ENCODE results near the gene C16orf54.
A peak's percentile ranks its signal among the peaks of the same experiment; 100 is the strongest.
"Not testable (repeated sequence)": the region's sequence is repeated elsewhere in the genome, so short reads cannot be mapped to it uniquely, and the experiment has no call there.

The C16orf54 gene

DNA sequence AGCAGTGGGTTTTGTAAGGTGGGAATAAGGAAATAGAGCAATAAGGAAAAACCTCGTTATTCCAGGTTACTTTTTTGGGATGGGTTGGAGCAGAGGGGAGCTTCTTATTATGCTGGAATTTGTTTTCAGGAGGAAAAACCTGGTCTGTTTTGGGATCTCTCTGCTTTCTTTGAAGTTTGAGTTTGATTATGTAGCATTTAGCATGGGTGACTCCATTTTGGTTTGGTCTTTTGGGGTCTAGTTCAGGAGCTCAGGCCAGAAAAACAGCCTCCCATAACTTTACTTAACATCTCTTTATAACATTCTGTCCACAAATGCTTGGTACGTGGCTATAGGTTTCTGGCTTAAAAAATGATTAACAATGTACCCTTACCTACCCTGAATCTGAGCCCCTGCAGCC is 23.7 kb upstream of the C16orf54 start:
- no peak for DNase-seq (ENCODE audit: low spot score)

DNA sequence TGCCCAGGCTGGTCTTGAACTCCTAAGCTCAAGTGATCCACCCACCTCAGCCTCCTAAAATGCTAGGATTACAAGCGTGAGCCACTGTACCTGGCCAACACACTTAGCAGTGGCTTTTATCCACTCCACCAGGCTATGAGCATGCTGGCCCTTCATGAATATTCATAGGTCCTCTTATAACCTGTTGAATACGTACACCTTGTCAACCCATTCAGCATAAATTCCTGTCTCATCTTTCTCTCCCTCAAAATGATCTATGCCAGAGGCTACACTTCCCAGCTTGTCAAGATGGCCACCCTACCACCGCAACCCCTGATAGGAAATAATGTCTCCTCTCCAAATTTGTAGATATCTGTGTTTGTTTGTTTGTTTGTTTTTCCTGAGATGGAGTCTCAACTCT is 21.3 kb upstream of the C16orf54 start:
- no peak for DNase-seq (ENCODE audit: low spot score)

DNA sequence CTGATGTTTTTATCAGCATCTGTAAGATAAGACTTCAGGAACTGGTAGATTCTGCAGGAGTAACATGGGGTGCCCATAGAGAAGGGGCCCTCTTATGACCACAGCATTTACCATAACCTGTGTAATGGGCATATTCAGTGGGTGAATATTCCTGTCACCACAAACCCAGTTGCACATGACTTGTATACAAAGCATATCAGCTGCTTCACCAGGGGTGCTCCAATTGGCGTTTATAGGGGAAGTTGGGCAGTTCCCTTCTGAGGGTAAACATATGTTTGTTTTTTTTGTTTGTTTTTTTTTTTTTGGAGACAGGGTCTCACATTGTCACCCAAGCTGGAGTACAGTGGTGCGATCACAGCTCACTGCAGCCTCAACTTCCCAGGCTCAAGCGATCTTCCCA is 20.8 kb upstream of the C16orf54 start:
- DNase-seq (ENCODE audit: low spot score), result no peak

DNA sequence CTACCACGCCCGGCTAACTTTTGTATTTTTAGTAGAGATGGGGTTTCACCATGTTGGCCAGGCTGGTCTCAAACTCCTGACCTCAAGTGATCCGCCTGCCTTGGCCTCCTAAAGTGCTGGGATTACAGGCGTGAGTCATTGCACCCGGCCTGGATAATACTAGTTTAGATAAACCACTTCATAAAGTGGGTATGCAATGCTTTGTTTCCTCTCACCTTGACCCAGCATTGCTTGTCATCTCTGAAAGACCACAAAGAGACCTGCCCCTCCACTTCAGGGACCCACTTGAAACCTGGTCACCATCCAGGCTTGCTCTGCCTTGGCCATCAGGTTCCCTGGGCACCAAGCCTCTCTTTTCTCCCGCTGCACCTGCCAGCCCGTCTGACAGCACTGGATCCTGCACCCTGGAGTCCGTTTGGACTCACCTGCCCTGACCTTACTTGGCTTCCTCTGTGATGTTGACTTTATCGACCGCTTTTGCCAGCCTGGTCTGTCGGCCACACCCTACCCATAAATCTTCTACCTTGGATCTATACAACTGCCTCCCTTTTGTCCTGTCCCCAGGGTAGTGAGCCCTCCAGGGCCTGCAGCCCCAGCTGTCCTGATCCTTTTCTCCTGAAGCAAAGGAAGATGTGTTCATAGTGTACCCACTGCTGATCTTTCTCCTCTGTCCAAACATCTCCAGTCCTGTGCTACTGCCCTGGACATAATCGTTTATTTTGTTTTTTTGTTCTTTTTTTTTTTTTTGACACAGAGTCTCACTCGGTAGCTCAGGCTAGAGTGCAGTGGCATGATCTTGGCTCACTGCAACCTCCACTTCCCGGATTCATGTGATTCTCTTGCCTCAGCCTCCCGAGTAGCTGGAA is 19.6 kb upstream of the C16orf54 start:
- no peak for DNase-seq (ENCODE audit: low spot score)

DNA sequence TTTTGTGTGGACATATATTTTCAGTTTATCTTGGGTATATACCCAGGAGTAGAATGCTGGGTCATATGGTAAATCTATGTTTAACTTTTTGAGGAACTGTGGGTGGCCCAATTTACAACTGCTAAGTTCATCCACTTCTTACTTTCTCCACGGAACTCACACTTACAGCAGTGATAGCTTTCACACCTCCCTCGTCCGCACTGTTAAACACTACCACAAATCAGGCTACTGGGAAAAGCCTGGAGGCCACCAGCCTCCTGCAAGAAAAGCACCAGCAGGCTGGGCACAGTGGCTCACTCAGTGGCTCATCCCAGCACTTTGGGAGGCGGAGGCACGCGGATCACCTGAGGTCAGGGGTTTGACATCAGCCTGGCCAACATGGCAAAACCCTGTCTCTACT is 17.5 kb upstream of the C16orf54 start:
- no peak for DNase-seq (ENCODE audit: low spot score)

DNA sequence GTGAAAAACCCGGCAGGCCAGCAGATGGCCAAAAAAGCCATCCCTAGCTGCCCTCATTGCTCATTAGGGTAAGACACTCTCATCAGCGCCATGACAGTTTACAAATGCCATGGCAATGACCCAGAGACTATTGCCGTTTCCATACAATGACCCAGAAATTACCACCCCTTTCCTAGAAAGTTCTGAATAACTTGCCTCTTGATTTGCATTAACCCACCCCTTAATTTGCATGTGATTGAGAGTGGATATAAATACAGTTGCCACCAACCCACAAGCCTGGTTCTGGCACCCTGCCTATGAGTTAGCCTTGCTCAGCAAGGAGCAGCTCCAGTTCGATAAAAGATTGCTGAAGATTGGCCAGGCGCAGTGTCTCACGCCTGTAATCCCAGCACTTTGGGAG is 16.1 kb upstream of the C16orf54 start:
- no peak for DNase-seq (ENCODE audit: low spot score)

DNA sequence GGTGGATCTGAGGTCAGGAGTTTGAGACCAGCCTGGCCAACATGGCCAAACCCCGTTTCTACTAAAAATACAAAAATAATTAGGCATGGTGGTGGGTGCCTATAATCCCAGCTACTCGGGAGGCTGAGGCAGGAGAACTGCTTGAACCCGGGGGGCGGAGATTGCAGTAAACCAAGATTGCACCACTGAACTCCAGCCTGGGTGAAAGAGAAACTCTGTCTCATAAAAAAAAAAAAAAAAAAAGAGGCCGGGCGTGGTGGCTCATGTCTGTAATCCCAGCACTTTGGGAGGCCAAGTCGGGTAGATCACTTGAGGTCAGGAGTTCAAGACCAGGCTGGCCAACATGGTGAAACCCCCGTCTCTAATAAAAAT is 15.5 kb upstream of the C16orf54 start:
- DNase-seq (ENCODE audit: low spot score), result not testable (repeated sequence)

DNA sequence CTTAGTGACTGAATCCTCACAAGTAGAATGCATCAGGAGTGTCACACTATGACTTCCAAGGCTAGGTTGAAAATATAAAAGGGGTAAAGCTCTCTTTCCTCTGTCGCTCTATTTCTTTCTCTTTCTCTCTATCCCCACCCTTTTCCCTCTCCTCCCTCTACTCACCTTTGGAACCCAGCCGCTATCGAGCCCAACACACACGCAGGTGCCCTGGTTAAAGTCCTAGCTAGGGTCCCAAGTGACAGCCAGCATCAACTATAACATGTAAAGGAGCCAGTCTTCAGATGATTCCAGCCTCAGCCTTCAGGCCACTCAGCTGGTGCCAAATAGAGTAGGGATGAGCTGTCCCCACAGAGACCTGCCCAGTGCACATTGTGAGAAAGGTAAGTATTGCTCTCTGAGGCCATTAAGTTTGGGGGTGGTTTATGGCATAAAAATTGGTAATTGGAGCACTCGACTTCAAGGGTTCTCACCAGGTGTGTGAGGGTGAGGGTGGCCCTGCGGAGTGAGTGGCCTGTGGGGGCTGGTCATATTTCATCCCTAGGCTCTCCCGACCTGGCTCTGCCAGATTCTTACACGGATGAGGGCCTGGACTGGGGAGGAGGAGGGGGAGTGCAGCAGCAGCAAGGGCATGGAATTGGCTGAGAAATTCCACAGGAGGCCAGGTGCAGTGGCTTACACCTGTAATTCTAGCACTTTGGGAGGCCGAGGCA is 14.9 kb upstream of the C16orf54 start:
- no peak for DNase-seq (ENCODE audit: low spot score)

DNA sequence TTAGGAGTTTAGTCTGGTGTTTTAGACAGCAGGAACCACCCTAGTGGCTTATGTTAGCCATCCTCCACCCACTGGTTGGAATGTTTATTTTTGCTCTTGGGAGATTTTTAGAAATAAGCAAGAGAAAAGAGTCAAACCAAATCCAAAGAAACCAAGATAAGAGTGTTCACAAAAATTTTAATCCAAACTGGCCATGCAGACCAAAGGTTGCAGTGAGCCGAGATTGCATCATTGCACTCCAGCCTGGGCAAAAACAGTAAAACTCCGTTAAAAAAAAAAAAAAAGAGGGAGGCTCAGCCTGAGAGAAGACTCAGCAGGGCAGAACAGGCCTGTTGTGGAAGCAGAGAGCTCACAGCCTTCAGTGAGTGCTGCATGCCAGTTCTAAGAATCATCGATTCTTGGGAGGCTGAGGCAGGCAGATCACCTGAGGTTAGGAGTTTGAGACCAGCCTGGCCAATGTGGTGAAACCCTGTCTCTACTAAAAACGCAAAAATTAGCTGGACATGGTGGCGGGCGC is 12.2 kb upstream of the C16orf54 start:
- peak; percentile 57 for DNase-seq (ENCODE audit: low spot score)

DNA sequence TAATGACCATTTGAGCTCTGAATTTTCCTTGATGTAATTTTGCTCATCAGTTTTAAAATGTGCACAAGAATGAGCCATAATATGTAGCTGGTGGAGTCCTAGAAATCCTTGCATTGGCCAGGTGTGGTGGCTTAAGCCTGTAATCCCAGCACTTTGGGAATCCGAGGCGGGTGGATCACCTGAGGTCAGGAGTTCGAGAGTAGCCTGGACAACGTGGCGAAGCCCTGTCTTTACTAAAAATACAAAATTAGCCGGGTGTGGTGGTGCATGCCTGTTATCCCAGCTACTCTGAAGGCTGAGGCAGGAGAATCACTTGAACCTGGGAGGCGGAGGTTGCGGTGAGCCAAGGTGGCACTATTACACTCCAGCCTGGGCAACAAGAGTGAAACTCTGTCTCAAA is 11.3 kb upstream of the C16orf54 start:
- DNase-seq (ENCODE audit: low spot score), result not testable (repeated sequence)

DNA sequence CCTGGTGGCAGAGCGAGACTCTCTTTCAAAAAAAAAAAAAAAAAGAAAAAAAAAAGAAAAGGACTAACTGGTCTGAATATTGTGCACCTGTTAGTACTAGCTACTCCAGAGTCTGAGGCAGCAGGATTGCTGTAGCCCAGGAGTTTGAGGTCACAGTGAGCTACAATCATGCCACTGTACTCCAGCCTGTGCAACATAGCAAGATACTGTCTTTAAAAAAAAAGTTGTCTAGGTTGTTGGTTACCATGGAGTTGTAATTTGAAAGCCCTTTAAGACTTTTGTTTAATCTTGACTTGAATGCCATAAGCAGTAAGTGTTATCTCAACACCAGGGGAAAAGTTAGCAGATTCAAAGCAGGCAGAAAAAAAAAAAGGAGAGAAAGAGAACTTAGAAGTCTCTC is 10.9 kb upstream of the C16orf54 start:
- DNase-seq (ENCODE audit: low spot score), result no peak

DNA sequence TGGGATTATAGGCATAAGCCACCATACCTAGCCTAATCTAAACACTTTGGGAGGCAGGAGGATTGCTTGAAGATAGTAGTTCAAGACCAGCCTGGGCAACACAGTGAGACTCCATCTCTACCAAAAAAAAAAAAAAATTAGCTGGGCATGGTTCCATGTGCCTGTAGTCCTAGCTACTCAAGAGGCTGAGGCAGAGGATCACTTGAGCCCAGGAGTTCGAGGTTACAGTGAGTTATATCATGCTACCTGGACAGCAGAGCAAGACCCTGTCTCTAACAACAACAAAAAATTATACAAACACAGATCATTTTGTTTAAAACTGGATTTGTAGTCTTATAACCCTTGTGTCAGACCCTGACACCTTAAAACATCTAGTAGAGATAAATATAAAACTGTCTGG is 7.7 kb upstream of the C16orf54 start:
- no peak for DNase-seq (ENCODE audit: low spot score)

DNA sequence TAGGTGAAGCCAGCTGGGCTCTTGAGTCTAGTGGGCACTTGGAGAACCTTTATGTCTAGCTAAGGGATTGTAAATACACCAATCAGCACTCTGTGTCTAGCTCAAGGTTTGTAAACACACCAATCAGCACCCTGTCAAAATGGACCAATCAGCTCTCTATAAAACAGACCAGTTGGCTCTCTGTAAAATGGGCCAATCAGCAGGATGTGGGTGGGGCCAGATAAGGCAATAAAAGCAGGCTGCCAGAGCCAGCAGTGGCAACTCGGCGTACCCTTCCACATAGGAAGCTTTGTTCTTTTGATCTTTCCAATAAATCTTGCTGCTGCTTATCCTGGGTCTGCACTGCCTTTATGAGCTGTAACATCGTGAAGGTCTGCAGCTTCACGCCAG is 3.0 kb upstream of the C16orf54 start:
- not testable (repeated sequence) for DNase-seq (ENCODE audit: low spot score)

DNA sequence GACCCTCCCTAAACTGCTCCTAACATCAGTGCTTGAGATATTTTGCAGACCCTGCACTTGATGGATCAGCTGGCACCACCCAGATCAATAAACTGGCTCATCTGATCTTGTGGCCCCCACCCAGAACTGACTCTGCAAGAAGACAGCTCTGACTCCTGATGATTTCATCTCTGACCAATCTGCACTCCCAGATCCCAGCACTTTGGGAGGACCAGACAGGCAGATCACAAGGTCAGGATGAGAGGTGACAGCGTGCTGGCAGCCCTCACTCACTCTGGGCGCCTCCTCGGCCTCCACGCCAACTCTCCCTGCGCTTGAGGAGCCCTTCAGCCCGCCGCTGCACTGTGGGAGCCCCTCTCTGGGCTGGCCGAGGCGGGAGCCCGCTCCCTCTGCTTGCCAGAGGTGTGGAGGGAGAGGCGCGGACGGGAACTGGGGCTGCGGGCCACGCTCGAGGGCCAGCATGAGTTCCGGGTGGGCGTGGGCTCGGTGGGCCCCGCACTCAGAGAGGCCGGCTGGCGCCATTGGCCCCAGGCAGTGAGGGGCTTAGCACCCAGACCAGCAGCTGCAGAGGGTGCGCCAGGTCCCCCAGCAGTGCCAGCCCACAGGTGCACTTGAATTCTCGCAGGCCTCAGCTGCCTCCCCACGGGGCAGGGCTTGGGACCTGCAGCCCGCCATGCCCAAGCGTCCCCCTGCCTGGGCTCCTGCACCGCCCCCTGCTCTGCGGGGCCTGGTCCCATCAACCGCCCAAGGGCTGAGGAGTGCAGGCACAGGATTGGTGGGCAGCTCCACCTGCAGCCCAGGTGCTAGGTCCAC is 2.4 kb upstream of the C16orf54 start:
- DNase-seq (ENCODE audit: low spot score), result no peak

DNA sequence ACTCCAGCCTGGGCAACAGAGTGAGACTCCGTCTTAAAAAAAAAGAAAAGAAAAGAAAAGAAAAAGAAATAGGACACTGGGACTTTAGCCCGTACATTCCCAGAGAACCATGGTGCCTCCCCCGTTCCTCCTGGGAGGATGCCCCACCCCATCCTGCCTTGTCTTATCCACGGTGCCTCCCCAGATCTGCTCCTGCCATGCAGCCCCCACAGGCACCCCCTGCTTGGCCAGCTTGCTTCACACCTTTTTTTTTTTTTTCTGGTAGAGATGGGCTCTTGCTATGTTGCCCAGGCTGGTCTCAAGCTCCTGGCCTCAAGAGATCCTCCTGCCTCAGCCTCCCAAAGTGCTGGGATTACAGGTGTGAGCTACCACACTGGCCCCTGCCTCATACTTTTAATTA is 728 bp upstream of the C16orf54 start:
- not testable (repeated sequence) for DNase-seq (ENCODE audit: low spot score)

DNA sequence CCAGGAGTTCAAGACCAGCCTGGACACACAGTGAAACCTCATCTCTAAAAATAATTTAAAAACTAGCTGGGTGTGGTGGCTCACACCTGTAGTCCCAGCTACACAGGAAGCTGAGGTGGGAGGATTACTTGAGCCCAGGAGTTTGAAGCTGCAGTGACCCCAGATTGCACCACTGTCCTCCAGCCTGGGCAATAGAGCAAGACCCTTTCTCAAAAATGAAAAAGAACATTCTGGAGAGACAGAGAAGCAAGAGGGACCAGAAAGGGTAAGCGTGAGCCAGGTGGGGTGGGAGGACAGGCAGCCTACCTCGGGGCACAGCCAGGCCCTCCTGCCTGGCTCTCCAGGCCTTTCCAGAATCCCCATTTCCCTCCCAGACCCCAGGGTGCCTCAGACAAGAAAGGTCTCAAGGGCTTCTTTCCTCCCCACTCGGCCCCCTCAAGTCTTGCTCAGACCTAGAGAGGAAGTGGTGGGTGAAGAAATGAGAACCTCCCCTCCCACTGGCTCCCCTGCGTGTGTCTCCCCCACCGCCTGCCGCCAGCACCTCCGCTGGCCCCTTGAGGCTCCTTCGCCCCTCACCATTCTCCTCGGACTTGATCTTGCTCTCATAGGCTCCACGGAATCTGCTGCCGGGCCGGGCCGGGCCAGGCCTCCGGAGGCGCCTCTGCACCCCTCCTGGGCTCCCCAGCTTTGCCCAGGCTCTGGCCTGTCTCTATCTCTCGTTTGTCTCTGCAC is 503 bp downstream of the C16orf54 start:
- no peak for DNase-seq (ENCODE audit: low spot score)

DNA sequence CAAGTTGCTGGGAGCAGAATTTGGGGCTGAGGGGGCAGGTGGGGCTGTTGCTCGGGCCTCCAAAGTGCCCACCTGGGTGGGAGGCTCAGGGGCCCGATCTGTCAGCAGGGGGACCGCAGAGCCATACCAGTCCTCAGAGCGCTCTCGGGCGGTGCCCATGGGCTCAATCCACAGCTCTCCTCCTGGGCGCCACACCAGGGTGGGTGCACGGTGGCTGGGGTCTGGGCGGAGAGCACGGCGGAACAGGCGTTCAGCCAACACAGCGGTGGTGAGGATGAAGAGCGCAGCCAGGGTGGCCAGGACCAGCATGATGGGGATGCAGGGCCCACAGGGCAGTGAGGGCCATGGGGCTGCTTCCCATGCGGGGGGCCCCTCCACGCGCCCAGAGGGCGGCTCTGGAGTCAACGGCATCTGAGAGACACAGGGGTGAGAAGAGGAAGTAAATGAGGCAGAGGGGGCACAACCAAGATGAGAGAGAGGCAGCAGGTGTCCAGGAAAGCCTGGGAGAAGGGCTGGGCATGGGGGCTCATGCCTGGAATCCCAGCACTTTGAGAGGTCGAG is 1.2 kb downstream of the C16orf54 start:
- no peak for DNase-seq (ENCODE audit: low spot score)

DNA sequence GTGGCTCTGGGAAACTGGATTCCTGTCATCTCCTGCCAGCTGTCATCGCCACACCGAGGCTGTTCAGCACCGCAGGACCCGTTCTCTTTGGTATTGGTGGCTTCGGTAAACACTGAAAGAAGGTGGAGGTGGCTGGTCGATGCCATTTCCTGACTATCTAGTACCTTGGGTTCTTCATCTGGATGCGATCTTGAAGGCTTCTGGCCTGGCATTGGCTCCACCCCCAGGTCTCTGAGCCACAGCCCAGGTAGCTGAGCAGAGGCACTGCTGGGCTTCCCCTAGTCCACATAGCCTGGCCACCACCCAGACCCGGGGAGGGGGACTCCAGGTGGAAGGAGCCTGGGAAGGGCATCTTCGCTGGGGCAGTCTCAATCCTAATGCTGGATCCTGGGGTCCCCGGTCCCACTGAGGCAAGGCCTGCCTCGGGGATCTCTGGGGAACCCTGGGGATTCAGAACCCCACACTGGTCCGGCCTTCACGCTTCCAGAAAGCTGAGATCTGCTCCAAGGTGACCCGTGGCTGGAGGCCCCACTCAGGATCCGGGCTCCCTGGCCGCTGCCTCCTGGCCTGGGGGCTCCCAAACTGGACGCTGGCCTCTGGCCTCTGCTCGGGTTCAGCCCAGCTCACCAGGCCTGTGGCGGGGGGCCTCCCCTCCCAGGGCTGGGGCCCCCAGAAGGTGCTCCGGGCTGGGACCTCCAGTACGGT is 1.8 kb downstream of the C16orf54 start:
- DNase-seq (ENCODE audit: low spot score), result no peak

DNA sequence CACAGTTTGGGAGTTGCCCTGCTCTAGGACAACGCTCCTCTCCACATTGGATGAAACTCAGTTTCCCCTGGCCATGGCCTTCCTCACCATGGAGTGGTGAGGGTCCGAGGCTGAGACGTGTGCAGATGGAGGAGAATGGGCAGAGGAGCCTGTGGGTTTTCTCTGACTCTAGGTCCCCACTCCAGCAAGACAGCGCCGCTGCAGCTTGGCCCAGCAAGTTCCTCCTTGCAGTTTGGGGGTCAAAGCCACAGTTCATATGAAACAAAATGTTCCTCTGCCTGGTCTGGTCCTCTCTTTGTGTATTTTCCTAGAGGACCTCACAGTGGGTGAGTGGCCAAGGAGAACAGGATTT is 2.3 kb downstream of the C16orf54 start:
- no peak for DNase-seq (ENCODE audit: low spot score)

DNA sequence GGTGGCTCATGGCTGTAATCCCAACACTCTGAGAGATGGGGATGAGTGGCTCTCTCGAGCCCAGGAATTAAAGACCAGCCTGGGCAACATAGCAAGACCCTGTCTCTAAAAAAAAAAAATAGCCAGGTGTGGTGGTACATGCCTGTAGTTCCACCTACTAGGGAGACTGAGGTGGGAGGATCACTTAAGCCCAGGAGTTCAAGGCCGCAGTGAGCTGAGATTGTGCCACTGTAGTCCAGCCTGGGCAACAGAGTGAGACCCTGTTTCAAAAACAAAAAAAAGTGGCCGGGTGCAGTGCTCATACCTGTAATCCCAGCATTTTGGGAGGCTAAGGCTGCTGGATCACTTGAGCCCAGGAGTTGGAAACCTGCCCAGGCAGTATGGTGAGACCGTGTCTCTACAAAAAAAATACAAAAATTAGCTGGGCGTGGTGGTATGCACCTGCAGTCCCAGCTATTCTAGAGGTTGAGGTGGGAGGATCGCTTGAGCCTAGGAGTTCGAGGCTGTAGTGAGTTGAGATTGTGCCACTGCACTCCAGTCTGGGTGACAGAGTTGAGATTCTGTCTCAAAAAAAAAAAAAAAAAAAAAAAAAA is 3.0 kb downstream of the C16orf54 start:
- DNase-seq (ENCODE audit: low spot score), result no peak

DNA sequence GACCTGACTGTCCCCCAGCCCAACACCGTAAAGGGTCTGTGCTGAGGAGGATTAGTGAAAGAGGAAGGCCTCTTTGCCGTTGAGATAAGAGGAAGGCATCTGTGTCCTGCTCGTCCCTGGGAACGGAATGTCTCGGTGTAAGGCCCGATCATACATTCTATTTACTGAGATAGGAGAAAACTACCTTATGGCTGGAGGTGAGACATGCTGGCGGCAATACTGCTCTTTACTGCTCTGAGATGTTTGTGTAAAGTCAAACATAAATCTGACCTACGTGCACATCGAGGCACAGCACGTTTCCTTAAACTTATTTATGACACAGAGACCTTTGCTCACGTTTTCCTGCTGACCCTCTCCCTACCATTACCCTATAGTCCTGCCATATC is 5.2 kb downstream of the C16orf54 start:
- not testable (repeated sequence) for DNase-seq (ENCODE audit: low spot score)

All from AG20443 (cell line).